Keratinocyte (primary cell): ENCODE measurements around the gene SYNGR1. TPM values are rescaled to one million over a fixed set of nuclear protein-coding genes. Genes with fewer than 3 reads are reported as not detected.
"Not testable (repeated sequence)": the region's sequence is repeated elsewhere in the genome, so short reads cannot be mapped to it uniquely, and the experiment has no call there.

Experiments
- DNase-seq: peaks from one replicate; pipeline ENCODE4 v3.0.0-alpha.2; 2011; ENCODE audit warnings: low read depth, missing footprints, low spot score
- FAIRE-seq: peaks from 2 replicates; lab custom pipeline; 2011; peaks lifted over from hg19 to GRCh38; lab: Jason Lieb, UNC
- H2AFZ ChIP-seq: 2 replicates; pipeline ENCODE4 v1.6.0; 2012; ENCODE audit warnings: low read length, control low read depth, inconsistent platforms; ENCODE audit not compliant: control insufficient read depth
- H3K27ac ChIP-seq: 2 replicates; pipeline ENCODE4 v1.5.1; 2011; ENCODE audit warnings: low read length; ENCODE audit not compliant: control insufficient read depth, insufficient read depth
- H3K27me3 ChIP-seq: 3 replicates; pipeline ENCODE4 v1.6.0; 2011; ENCODE audit warnings: low read length; ENCODE audit not compliant: control insufficient read depth, insufficient read depth; ENCODE audit errors: extremely low read depth
- H3K36me3 ChIP-seq, 2 experiments: 2 replicates in 1 of 2; 3 replicates in 1 of 2; pipeline ENCODE4 v1.5.1; 2011; ENCODE audit warnings: low read length in 2 of 2, mild to moderate bottlenecking in 1 of 2; ENCODE audit not compliant: control insufficient read depth in 2 of 2, insufficient read depth in 2 of 2; ENCODE audit errors: extremely low read depth in 1 of 2
- H3K4me1 ChIP-seq: 3 replicates; pipeline ENCODE4 v1.5.1; 2011; ENCODE audit warnings: low read length; ENCODE audit not compliant: control insufficient read depth, insufficient read depth; ENCODE audit errors: extremely low read depth
- H3K4me2 ChIP-seq: 3 replicates; pipeline ENCODE4 v1.6.0; 2011; ENCODE audit warnings: low read depth, low read length; ENCODE audit not compliant: control insufficient read depth, insufficient read depth; ENCODE audit errors: extremely low read depth
- H3K4me3 ChIP-seq, 3 experiments: fragments of 200-600 bp in 1 of 3; sonication (generic) in 1 of 3; 2 replicates in 2 of 3; 3 replicates in 1 of 3; pipeline ENCODE4 v1.5.1; 2011 to 2016; ENCODE audit warnings: low read length in 3 of 3, mild to moderate bottlenecking in 3 of 3, control low read depth in 2 of 3, inconsistent platforms in 1 of 3, low read depth in 1 of 3, mixed read lengths in 1 of 3, mixed run types in 1 of 3, moderate library complexity in 1 of 3; ENCODE audit not compliant: control insufficient read depth in 2 of 3, insufficient read depth in 2 of 3; ENCODE audit errors: extremely low read depth in 1 of 3
- H3K79me2 ChIP-seq: 2 replicates; pipeline ENCODE4 v1.6.0; 2012; ENCODE audit warnings: low read length; ENCODE audit not compliant: control insufficient read depth, insufficient read depth
- H3K9ac ChIP-seq: 3 replicates; pipeline ENCODE4 v1.6.0; 2011; ENCODE audit warnings: low read length; ENCODE audit not compliant: control insufficient read depth, insufficient read depth; ENCODE audit errors: extremely low read depth
- H3K9me1 ChIP-seq: 3 replicates; pipeline ENCODE4 v1.6.0; 2011; ENCODE audit warnings: low read length; ENCODE audit not compliant: control insufficient read depth, insufficient read depth; ENCODE audit errors: extremely low read depth
- H3K9me3 ChIP-seq: 2 replicates; pipeline ENCODE4 v1.5.1; 2012; ENCODE audit warnings: low read depth, low read length; ENCODE audit not compliant: control insufficient read depth
- H4K20me1 ChIP-seq: 3 replicates; pipeline ENCODE4 v1.6.0; 2011; ENCODE audit warnings: low read length; ENCODE audit not compliant: control insufficient read depth, insufficient read depth; ENCODE audit errors: extremely low read depth
- CTCF ChIP-seq, 3 experiments: IDR thresholded peaks in 1 of 3; conservative IDR thresholded peaks in 1 of 3; optimal IDR thresholded peaks in 1 of 3; 2 replicates in 2 of 3; 3 replicates in 1 of 3; pipeline versions ENCODE3 to v1.5.1; 2011; ENCODE audit warnings: low read length in 3 of 3, mild to moderate bottlenecking in 3 of 3, moderate library complexity in 2 of 3, control low read depth in 1 of 3, inconsistent platforms in 1 of 3; ENCODE audit not compliant: insufficient read depth in 2 of 3; ENCODE audit errors: extremely low read depth in 1 of 3
- EZH2 ChIP-seq: IDR thresholded peaks from one replicate; pipeline ENCODE4 v1.6.1; 2012; ENCODE audit warnings: inconsistent platforms, mild to moderate bottlenecking, low read length, moderate library complexity
- dilution Hi-C: fragments of 300-500 bp; cut with MboI; formaldehyde crosslinking; loops from one replicate; pipeline ENCODE4 v1.7.0; 2020; ENCODE audit warnings: low sequenced_read_pairs; ENCODE audit not compliant: extremely low pct_ligation_motif_present
- polyA plus RNA-seq, 5 experiments: library from polyadenylated mRNA; depleted of rRNA in 3 of 5; stranded (reverse) in 3 of 5; stranded (forward) in 1 of 5; unstranded in 1 of 5; fragments of >200 nt; gene quantifications; 1 replicate in 1 of 5; 2 replicates in 3 of 5; 3 replicates in 1 of 5; pipeline versions ENCODE4 v1.2.1 to v1.2.3, GENCODE V29; 2011 to 2012; ENCODE audit warnings: missing spikeins in 2 of 5, low read depth in 1 of 5, low replicate concordance in 1 of 5

SYNGR1 gene
- polyA plus RNA-seq, 1 donor (not counting 4 experiments of a cell fraction or from before 2014, with no cell fraction given), result 0.63 TPM

GRCh38 chr22:39357110-39358108 lies 7.6 kb downstream of the SYNGR1 start:
- H3K79me2 ChIP-seq, H4K20me1 ChIP-seq, H3K9me3 ChIP-seq, H3K36me3 ChIP-seq, DNase-seq, FAIRE-seq, dilution Hi-C loops, H3K9me1 ChIP-seq, H3K27me3 ChIP-seq, H2AFZ ChIP-seq, H3K27ac ChIP-seq, H3K4me2 ChIP-seq, H3K4me3 ChIP-seq, H3K9ac ChIP-seq: not testable (repeated sequence)
- H3K4me1 ChIP-seq, result peaks cover 18% of the 10 kb centered on the region

GRCh38 chr22:39358197-39358596 lies 8.4 kb downstream of the SYNGR1 start:
- H4K20me1 ChIP-seq, H3K27ac ChIP-seq, H3K9me3 ChIP-seq, H3K4me2 ChIP-seq, H3K36me3 ChIP-seq, H3K27me3 ChIP-seq, H2AFZ ChIP-seq, FAIRE-seq, dilution Hi-C loops, H3K9me1 ChIP-seq, H3K9ac ChIP-seq, DNase-seq, H3K79me2 ChIP-seq, H3K4me3 ChIP-seq: not testable (repeated sequence)
- peaks cover 17% of the 10 kb centered on the region for H3K4me1 ChIP-seq

GRCh38 chr22:39359659-39360195 lies 9.9 kb downstream of the SYNGR1 start:
- no peaks in the 10 kb centered on the region for H4K20me1 ChIP-seq
- no peak overlapping the region for H3K4me2 ChIP-seq
- H3K36me3 ChIP-seq, result no peaks in the 10 kb centered on the region
- dilution Hi-C loops, result no loop called here
- H3K79me2 ChIP-seq, result no peaks in the 10 kb centered on the region
- H3K27ac ChIP-seq, result no peak overlapping the region
- no peak overlapping the region for H2AFZ ChIP-seq
- H3K27me3 ChIP-seq, result peaks cover 12% of the 10 kb centered on the region
- TF ChIP-seq EZH2, result no peak
- no peak for TF ChIP-seq CTCF (optimal IDR thresholded peaks at IDR 0.05 in 1 of 3, IDR thresholded peaks at IDR 0.05 in 1 of 3, conservative IDR thresholded peaks at IDR 0.05 in 1 of 3; ENCODE audit: extremely low read depth in 1 of 3, insufficient read depth in 2 of 3, low read length in 3 of 3)
- no peak overlapping the region for H3K9ac ChIP-seq
- peaks cover 13% of the 10 kb centered on the region for H3K4me1 ChIP-seq
- H3K9me3 ChIP-seq, result no peaks in the 10 kb centered on the region
- no peak overlapping the region for H3K4me3 ChIP-seq
- no peak for DNase-seq
- no peak for FAIRE-seq
- no peaks in the 10 kb centered on the region for H3K9me1 ChIP-seq
